Measurements from ENCODE around the gene HGD.

Gene HGD

DNA sequence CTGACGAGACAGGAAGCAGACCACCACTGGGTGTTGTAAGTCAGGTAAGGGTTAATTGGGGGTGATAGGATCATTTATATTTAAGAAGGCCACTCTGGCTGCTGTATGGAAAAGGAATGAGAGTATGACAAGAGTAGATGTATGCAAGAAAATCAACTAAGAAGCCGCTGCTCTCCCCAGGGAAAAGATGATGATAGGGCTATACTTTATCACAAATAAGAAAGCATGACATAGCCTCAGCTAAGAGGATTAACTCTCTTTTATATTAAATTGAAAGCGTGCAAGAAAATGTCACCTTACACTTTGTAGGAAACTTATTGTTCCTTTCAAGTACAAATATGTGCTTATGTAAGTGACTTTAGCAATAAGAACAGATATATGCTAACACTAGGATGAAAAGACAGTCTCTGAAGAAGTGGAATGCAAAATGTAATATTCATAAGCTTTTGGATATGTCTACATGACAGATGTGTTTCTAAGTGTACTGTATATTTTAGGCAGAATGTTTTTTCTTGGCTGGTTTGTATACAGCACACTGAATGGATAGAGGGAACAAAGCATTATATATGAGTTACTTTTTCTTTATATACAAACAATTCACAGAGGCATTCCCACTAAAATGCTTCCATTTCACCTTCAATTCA lies 94.6 kb downstream of the HGD start:
- no peak for DNase-seq (ENCODE audit: low spot score)

Data from HuH-7 (cell line).